Measurements from ENCODE around the gene PTBP1. TPM values are rescaled to one million over a fixed set of nuclear protein-coding genes. Genes with fewer than 3 reads are reported as not detected.
"Not testable (repeated sequence)": the region's sequence is repeated elsewhere in the genome, so short reads cannot be mapped to it uniquely, and the experiment has no call there.

Gene PTBP1
- total RNA-seq, 1 donor = 109 TPM

GRCh38 chr19:810077-810855 lies 13.0 kb downstream of the PTBP1 start:
- Histone ChIP-seq H3K4me1 (ENCODE audit: insufficient read depth, low read length) (no peaks in the 10 kb centered on the region), H3K27me3 (ENCODE audit: insufficient read depth, low read length) (no peaks in the 10 kb centered on the region), H3K4me3 (ENCODE audit: low read length) (no peak overlapping the region), H3K9me3 (ENCODE audit: low read depth, low read length) (no peaks in the 10 kb centered on the region)

DNA sequence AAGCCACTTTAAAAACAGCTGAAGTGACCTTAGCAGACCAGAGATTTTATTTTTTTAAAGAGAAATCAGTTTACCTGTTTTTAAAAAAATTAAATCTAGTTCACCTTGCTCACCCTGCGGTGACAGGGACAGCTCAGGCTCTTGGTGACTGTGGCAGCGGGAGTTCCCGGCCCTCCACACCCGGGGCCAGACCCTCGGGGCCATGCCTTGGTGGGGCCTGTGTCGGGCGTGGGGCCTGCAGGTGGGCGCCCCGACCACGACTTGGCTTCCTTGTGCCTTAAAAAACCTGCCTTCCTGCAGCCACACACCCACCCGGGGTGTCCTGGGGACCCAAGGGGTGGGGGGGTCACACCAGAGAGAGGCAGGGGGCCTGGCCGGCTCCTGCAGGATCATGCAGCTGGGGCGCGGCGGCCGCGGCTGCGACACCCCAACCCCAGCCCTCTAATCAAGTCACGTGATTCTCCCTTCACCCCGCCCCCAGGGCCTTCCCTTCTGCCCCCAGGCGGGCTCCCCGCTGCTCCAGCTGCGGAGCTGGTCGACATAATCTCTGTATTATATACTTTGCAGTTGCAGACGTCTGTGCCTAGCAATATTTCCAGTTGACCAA lies 13.7 kb downstream of the PTBP1 start:
- Histone ChIP-seq H3K4me1 (ENCODE audit: insufficient read depth, low read length) (no peaks in the 10 kb centered on the region), H3K9me3 (ENCODE audit: low read depth, low read length) (no peaks in the 10 kb centered on the region), H3K4me3 (ENCODE audit: low read length) (no peak overlapping the region), H3K27me3 (ENCODE audit: insufficient read depth, low read length) (no peaks in the 10 kb centered on the region)

DNA sequence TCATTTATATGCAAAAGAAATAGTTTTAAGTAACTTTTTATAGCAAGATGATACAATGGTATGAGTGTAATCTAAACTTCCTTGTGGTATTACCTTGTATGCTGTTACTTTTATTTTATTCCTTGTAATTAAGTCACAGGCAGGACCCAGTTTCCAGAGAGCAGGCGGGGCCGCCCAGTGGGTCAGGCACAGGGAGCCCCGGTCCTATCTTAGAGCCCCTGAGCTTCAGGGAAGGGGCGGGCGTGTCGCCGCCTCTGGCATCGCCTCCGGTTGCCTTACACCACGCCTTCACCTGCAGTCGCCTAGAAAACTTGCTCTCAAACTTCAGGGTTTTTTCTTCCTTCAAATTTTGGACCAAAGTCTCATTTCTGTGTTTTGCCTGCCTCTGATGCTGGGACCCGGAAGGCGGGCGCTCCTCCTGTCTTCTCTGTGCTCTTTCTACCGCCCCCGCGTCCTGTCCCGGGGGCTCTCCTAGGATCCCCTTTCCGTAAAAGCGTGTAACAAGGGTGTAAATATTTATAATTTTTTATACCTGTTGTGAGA lies 14.3 kb downstream of the PTBP1 start:
- Histone ChIP-seq H3K9me3 (ENCODE audit: low read depth, low read length) (no peaks in the 10 kb centered on the region), H3K27me3 (ENCODE audit: insufficient read depth, low read length) (no peaks in the 10 kb centered on the region)

DNA sequence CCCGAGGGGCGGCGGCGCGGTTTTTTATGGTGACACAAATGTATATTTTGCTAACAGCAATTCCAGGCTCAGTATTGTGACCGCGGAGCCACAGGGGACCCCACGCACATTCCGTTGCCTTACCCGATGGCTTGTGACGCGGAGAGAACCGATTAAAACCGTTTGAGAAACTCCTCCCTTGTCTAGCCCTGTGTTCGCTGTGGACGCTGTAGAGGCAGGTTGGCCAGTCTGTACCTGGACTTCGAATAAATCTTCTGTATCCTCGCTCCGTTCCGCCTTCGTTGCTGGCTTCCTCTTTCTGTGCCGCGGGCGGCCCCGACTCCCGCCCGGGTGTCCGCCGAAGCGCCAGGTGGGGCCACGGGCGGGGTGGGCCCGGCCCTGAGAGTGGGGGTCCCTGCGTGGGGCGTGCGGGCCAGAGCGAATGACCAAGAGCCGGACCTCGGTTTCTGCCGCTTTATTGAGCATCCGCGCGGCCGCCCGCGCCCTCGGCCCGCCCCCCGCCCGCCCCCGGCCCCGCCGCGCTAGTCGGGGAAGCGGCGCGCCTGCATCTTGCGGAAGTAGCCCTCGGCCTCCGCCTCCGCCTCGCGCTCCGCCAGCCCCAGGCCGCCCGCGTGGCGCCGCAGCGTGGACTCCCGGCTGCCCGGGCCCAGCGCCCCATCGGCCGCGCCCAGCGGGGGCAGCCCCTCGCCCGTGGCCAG lies 14.9 kb downstream of the PTBP1 start:
- no peaks in the 10 kb centered on the region for H3K4me1 ChIP-seq (ENCODE audit: insufficient read depth, low read length)
- no peak overlapping the region for H3K4me3 ChIP-seq (ENCODE audit: low read length)
- H3K27me3 ChIP-seq (ENCODE audit: insufficient read depth, low read length) = no peaks in the 10 kb centered on the region
- no peaks in the 10 kb centered on the region for H3K9me3 ChIP-seq (ENCODE audit: low read depth, low read length)

More for the DNA sequence above, 14.3 kb downstream of the PTBP1 start:
- H3K4me3 ChIP-seq (ENCODE audit: low read length) = no peak overlapping the region
- H3K4me1 ChIP-seq (ENCODE audit: insufficient read depth, low read length) = no peaks in the 10 kb centered on the region

DNA sequence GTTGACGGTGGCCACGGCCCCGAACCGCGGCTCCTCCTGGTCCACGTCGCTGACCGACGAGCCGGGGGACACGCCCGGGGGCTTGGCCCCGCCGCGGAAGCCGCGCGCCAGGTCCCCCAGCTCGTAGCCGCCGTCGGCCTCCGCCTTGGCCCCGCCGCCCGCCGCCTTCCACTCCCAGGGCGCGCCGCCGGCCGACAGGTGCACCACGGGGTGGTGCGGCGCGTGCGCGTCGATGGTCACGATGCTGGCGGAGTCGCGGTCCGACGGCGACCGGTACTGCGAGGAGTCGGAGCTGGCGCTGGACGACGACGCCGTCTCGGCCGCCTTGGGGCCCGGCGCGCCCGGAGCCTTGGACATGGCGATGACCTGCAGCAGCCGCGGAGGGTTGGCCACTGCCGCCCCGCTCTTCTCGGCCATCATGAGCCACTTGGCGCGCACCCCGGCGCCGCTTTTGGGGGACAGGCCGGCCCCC lies 15.5 kb downstream of the PTBP1 start:
- Histone ChIP-seq H3K9me3 (ENCODE audit: low read depth, low read length) (no peaks in the 10 kb centered on the region), H3K4me3 (ENCODE audit: low read length) (no peak overlapping the region), H3K27me3 (ENCODE audit: insufficient read depth, low read length) (no peaks in the 10 kb centered on the region), H3K4me1 (ENCODE audit: insufficient read depth, low read length) (no peaks in the 10 kb centered on the region)

GRCh38 chr19:813219-814151 lies 16.2 kb downstream of the PTBP1 start:
- Histone ChIP-seq H3K4me3 (ENCODE audit: low read length) (no peak overlapping the region), H3K27me3 (ENCODE audit: insufficient read depth, low read length) (no peaks in the 10 kb centered on the region), H3K4me1 (ENCODE audit: insufficient read depth, low read length) (no peaks in the 10 kb centered on the region), H3K9me3 (ENCODE audit: low read depth, low read length) (no peaks in the 10 kb centered on the region)

- Histone ChIP-seq H3K4me1 (ENCODE audit: insufficient read depth, low read length) (no peaks in the 10 kb centered on the region), H3K9me3 (ENCODE audit: low read depth, low read length) (no peaks in the 10 kb centered on the region), H3K4me3 (ENCODE audit: low read length) (no peak overlapping the region), H3K27me3 (ENCODE audit: insufficient read depth, low read length) (no peaks in the 10 kb centered on the region)
Measured at GRCh38 chr19:814152-815078, 17.2 kb downstream of the PTBP1 start.

DNA sequence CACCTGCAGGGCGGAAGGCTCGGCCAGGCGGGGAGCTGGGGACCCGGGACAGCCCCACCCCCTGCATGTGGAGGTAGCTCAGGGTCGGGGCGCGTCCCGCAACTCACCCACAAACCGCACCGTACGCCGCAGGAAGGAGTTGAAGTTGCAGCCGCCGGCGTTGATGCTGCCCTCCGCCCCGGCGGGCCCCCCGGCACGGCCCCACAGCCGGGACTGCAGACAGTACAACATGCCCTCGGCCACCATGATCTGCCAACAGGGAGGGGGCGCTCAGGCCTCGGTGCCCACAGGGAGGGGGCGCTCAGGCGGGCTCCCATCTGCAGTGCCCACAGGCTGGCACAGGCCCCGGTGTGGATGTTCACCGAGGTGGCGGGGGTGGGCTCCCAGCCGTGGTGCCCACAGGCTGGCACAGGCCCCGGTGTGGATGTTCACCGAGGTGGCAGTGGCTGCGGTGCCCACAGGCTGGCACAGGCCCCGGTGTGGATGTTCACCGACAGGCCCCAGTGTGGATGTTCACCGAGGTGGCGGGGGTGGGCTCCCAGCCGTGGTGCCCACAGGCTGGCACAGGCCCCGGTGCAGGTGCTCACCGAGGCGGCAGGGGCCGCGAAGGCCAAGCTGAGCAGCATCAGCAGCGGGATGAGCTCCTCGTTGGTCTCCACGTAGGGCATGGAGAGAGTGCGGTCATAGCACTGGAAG lies 18.0 kb downstream of the PTBP1 start:
- H3K9me3 ChIP-seq (ENCODE audit: low read depth, low read length) = no peaks in the 10 kb centered on the region
- H3K27me3 ChIP-seq (ENCODE audit: insufficient read depth, low read length) = no peaks in the 10 kb centered on the region
- H3K4me1 ChIP-seq (ENCODE audit: insufficient read depth, low read length) = no peaks in the 10 kb centered on the region
- no peak overlapping the region for H3K4me3 ChIP-seq (ENCODE audit: low read length)

- Histone ChIP-seq H3K4me3 (ENCODE audit: low read length) (no peak overlapping the region), H3K27me3 (ENCODE audit: insufficient read depth, low read length) (no peaks in the 10 kb centered on the region), H3K9me3 (ENCODE audit: low read depth, low read length) (no peaks in the 10 kb centered on the region), H3K4me1 (ENCODE audit: insufficient read depth, low read length) (no peaks in the 10 kb centered on the region)
Measured at GRCh38 chr19:815775-816499, 18.7 kb downstream of the PTBP1 start.

GRCh38 chr19:816500-816857 lies 19.2 kb downstream of the PTBP1 start:
- Histone ChIP-seq H3K4me3 (ENCODE audit: low read length) (no peak overlapping the region), H3K9me3 (ENCODE audit: low read depth, low read length) (no peaks in the 10 kb centered on the region), H3K4me1 (ENCODE audit: insufficient read depth, low read length) (no peaks in the 10 kb centered on the region), H3K27me3 (ENCODE audit: insufficient read depth, low read length) (no peaks in the 10 kb centered on the region)

DNA sequence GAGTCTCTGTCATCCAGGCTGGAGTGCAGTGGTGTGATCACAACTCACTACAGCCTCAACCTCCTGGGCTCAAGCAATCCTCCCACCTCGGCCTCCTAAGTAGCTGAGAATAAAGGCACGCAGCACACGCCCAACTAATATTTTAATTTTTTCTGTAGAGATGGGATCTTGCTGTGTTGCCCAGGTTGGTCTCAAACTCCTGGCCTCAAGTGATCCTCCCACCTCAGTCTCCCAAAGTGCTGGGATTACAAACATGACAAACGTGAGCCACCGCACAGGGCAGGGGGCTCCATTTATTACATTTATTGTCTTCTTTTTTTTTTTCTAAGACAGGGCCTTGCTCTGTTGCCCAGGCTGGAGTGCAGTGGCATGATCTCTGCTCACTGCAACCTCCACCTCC lies 23.0 kb downstream of the PTBP1 start:
- H3K4me3 ChIP-seq (ENCODE audit: low read length) = not testable (repeated sequence)

GRCh38 chr19:821231-821824 lies 24.1 kb downstream of the PTBP1 start:
- peaks cover 33% of the 10 kb centered on the region for H3K4me1 ChIP-seq (ENCODE audit: insufficient read depth, low read length)
- no peak overlapping the region for H3K4me3 ChIP-seq (ENCODE audit: low read length)
- H3K9me3 ChIP-seq (ENCODE audit: low read depth, low read length) = no peaks in the 10 kb centered on the region
- H3K27me3 ChIP-seq (ENCODE audit: insufficient read depth, low read length) = no peaks in the 10 kb centered on the region

More for the DNA sequence above, 23.0 kb downstream of the PTBP1 start:
- H3K9me3 ChIP-seq (ENCODE audit: low read depth, low read length); H3K27me3 ChIP-seq (ENCODE audit: insufficient read depth, low read length): not testable (repeated sequence)
- peaks cover 23% of the 10 kb centered on the region for H3K4me1 ChIP-seq (ENCODE audit: insufficient read depth, low read length)

Measured in mononuclear cell (primary cell).